BJ (cell line): ENCODE measurements around the gene CD3E. TPM values are rescaled to one million over a fixed set of nuclear protein-coding genes. Genes with fewer than 3 reads are reported as not detected.

Experiments used
- CTCF ChIA-PET: fragments of 350-600 bp; formaldehyde crosslinking; extraction: SDS; loops from one replicate; lab custom pipeline; 2021; ENCODE audit warnings: antibody characterized with exemption, inconsistent platforms; lab: Yijun Ruan, JAX
- POLR2A ChIA-PET: fragments of 300-600 bp; sonication (Branson Sonifier 250); formaldehyde crosslinking; extraction: SDS; loops from one replicate; lab custom pipeline; 2021; ENCODE audit warnings: antibody characterized with exemption; lab: Charles Lee
- DNase-seq: peaks from one replicate; pipeline ENCODE4 v3.0.0-alpha.2; 2011; ENCODE audit warnings: low read depth
- H3K27me3 ChIP-seq: 2 replicates; pipeline ENCODE4 v1.6.0; 2011; ENCODE audit warnings: low read length; ENCODE audit not compliant: control insufficient read depth, insufficient read depth
- H3K36me3 ChIP-seq: 2 replicates; pipeline ENCODE4 v1.5.1; 2011; ENCODE audit warnings: low read length; ENCODE audit not compliant: control insufficient read depth, insufficient read depth
- H3K4me3 ChIP-seq: 2 replicates; pipeline ENCODE4 v1.5.1; 2011; ENCODE audit warnings: low read depth, mild to moderate bottlenecking, control low read depth, low read length
- polyA plus RNA-seq: library from polyadenylated mRNA; depleted of rRNA; stranded (reverse); fragments of >200 nt; gene quantifications from 2 replicates; pipeline ENCODE4 v1.2.3, GENCODE V29; 2011
- TF ChIP-seq, protein P1 (sequence below): IDR thresholded peaks from 2 replicates; pipeline ENCODE4 v1.5.1; 2011; ENCODE audit warnings: low read depth, mild to moderate bottlenecking, control low read depth, inconsistent platforms, low read length, moderate library complexity; ENCODE audit not compliant: insufficient read depth

CD3E gene
- polyA plus RNA-seq, 1 experiment, result not detected

GRCh38 chr11:118274186-118274585 is 30.3 kb upstream of the CD3E start:
- Histone ChIP-seq H3K27me3 (peaks cover 4% of the 10 kb centered on the region; the same call in 1 of the 2 replicates), H3K4me3 (no peak overlapping the region), H3K36me3 (no peaks in the 10 kb centered on the region)
- POLR2A ChIA-PET, result no interaction called here
- CTCF ChIA-PET, result interaction anchor here (1.2 kb wide), 1 partner anchor 21 kb away, joined by 3 read pairs; no protein-coding TSS in a partner anchor
- no peak for DNase-seq
- TF ChIP-seq, protein P1, sequence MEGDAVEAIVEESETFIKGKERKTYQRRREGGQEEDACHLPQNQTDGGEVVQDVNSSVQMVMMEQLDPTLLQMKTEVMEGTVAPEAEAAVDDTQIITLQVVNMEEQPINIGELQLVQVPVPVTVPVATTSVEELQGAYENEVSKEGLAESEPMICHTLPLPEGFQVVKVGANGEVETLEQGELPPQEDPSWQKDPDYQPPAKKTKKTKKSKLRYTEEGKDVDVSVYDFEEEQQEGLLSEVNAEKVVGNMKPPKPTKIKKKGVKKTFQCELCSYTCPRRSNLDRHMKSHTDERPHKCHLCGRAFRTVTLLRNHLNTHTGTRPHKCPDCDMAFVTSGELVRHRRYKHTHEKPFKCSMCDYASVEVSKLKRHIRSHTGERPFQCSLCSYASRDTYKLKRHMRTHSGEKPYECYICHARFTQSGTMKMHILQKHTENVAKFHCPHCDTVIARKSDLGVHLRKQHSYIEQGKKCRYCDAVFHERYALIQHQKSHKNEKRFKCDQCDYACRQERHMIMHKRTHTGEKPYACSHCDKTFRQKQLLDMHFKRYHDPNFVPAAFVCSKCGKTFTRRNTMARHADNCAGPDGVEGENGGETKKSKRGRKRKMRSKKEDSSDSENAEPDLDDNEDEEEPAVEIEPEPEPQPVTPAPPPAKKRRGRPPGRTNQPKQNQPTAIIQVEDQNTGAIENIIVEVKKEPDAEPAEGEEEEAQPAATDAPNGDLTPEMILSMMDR, result no peak

GRCh38 chr11:118275176-118275575 is 29.4 kb upstream of the CD3E start:
- no peak for DNase-seq
- no peaks in the 10 kb centered on the region for H3K36me3 ChIP-seq
- TF ChIP-seq, protein P1, result no peak
- no peak overlapping the region for H3K4me3 ChIP-seq
- POLR2A ChIA-PET, result no interaction called here
- peaks cover 3% of the 10 kb centered on the region; the same call in 1 of the 2 replicates for H3K27me3 ChIP-seq
- CTCF ChIA-PET, result interaction anchor here (1.0 to 1.1 kb wide), 2 partner anchors 18 to 82 kb away, joined by 3 to 4 read pairs; no protein-coding TSS in a partner anchor

DNA sequence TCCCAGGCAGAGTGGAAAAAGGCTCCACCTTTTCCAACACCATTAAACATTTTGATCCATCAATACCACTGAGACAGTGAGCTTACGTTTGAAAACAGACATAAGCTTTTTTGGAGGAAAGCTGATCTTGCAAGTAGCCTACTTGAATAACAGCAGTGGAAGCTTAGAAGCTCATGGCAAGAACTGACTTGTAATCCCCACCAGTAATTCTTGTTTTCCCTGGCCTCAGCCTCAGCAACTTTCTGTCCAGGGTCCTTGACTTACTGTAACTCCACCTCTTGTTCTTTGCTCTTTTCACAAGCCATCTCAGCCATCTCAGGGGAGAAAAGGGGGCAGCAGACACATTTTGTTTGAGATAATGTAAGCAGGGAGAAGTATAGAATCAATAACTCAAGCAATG is 28.1 kb upstream of the CD3E start:
- Histone ChIP-seq H3K27me3 (peaks cover 2% of the 10 kb centered on the region; the same call in 1 of the 2 replicates), H3K36me3 (no peaks in the 10 kb centered on the region), H3K4me3 (no peak overlapping the region)
- TF ChIP-seq, protein P1, result no peak
- CTCF ChIA-PET, result interaction anchor here (1.0 to 1.1 kb wide), 3 partner anchors 11 to 113 kb away, joined by 3 to 6 read pairs (median 3); no protein-coding TSS in a partner anchor
- DNase-seq, result no peak
- POLR2A ChIA-PET, result no interaction called here

DNA sequence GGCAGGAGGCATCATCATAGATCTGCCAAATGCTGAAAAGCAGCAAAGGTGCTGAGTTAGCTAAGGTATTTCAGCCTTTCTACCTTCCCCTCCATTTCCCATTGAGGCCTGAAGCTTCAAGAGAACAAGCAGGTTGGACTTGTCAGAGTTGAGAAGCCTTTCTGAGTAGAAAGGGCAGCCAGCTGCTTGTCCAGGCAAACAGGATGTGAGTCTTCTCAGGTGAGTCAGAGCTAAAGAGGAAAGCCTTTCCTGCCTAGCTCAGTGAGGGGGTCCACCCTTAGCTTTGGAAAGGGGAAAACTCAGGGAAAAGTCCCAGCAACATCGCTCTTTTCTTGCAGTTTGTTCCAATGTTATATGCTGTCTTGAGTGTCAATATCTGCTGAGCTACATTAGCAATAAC is 27.2 kb upstream of the CD3E start:
- DNase-seq, result no peak
- ChIA-PET CTCF (interaction anchor here (0.7 to 1.1 kb wide), 3 partner anchors 18 to 79 kb away, joined by 3 read pairs; no protein-coding TSS in a partner anchor), POLR2A (no interaction called here)
- no peaks in the 10 kb centered on the region for H3K36me3 ChIP-seq
- TF ChIP-seq, protein P1, result no peak
- no peak overlapping the region for H3K4me3 ChIP-seq
- H3K27me3 ChIP-seq, result no peaks in the 10 kb centered on the region

DNA sequence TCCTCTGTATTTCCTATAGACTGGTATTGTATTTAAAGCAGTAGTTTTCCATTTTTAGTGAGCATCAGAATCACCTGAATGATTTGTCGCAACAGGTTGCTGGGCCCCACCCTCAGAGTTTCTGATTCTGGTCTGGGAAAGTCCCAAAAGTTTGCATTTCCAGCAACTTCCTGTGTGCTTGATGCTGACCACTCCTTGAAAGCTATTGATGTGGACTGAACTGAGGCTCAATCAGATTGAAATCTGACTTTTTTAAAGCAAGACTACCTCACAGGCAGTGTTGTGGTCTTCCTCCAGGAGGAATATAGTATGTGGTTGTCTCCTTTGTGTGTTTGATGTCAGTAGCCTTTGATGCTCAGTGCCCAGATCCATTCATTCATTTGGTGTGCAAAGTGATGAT is 23.2 kb upstream of the CD3E start:
- H3K27me3 ChIP-seq, result no peaks in the 10 kb centered on the region; the same call in 1 of the 2 replicates
- TF ChIP-seq, protein P1, result no peak
- no peak overlapping the region for H3K4me3 ChIP-seq
- DNase-seq, result no peak
- ChIA-PET CTCF (no interaction called here), POLR2A (no interaction called here)
- H3K36me3 ChIP-seq, result no peaks in the 10 kb centered on the region
